ENCODE results near the gene RXRG.
A peak's percentile ranks its signal among the peaks of the same experiment; 100 is the strongest.

Gene RXRG

GRCh38 chr1:165365341-165365740, 79.6 kb downstream of the RXRG start:
- TF ChIP-seq CTCF (IDR thresholded peaks at IDR 0.05; ENCODE audit: control insufficient read depth, extremely low read depth, insufficient read depth): no peak
- no peak for DNase-seq (ENCODE audit: low read depth)
- no peak overlapping the region for H3K4me3 ChIP-seq (ENCODE audit: low read depth, low read length)

- no peak for TF ChIP-seq CTCF (IDR thresholded peaks at IDR 0.05; ENCODE audit: control insufficient read depth, extremely low read depth, insufficient read depth)
- no peak overlapping the region for H3K4me3 ChIP-seq (ENCODE audit: low read depth, low read length)
- no peak for DNase-seq (ENCODE audit: low read depth)
Measured at GRCh38 chr1:165364568-165365133, 80.3 kb downstream of the RXRG start.

- TF ChIP-seq CTCF (IDR thresholded peaks at IDR 0.05; ENCODE audit: control insufficient read depth, extremely low read depth, insufficient read depth): no peak
- no peak overlapping the region for H3K4me3 ChIP-seq (ENCODE audit: low read depth, low read length)
- no peak for DNase-seq (ENCODE audit: low read depth)
Measured at GRCh38 chr1:165356876-165357275, 88.0 kb downstream of the RXRG start.

- no peak for DNase-seq (ENCODE audit: low read depth)
- TF ChIP-seq CTCF (IDR thresholded peaks at IDR 0.05; ENCODE audit: control insufficient read depth, extremely low read depth, insufficient read depth): no peak
- peak within 1 kb of the TSS; percentile 38 for H3K4me3 ChIP-seq (ENCODE audit: low read depth, low read length)
Measured at GRCh38 chr1:165355977-165356811, 88.7 kb downstream of the RXRG start, which contains the start of gene LMX1A. Gene LMX1A, minus strand, starts transcription at chr1:165356715. Its CDS starts 1,156 bp downstream, at chr1:165355559.

- H3K4me3 ChIP-seq (ENCODE audit: low read depth, low read length): peak overlapping the region; percentile 38; the same call in 1 of the 2 replicates
- no peak for DNase-seq (ENCODE audit: low read depth)
- TF ChIP-seq CTCF (IDR thresholded peaks at IDR 0.05; ENCODE audit: control insufficient read depth, extremely low read depth, insufficient read depth): no peak
Measured at GRCh38 chr1:165355139-165355976, 89.6 kb downstream of the RXRG start.

GRCh38 chr1:165354739-165355138, 90.2 kb downstream of the RXRG start:
- no peak overlapping the region for H3K4me3 ChIP-seq (ENCODE audit: low read depth, low read length)
- TF ChIP-seq CTCF (IDR thresholded peaks at IDR 0.05; ENCODE audit: control insufficient read depth, extremely low read depth, insufficient read depth): no peak
- DNase-seq (ENCODE audit: low read depth): no peak
